Measurements from ENCODE around the gene CORO7.

The CORO7 gene

DNA sequence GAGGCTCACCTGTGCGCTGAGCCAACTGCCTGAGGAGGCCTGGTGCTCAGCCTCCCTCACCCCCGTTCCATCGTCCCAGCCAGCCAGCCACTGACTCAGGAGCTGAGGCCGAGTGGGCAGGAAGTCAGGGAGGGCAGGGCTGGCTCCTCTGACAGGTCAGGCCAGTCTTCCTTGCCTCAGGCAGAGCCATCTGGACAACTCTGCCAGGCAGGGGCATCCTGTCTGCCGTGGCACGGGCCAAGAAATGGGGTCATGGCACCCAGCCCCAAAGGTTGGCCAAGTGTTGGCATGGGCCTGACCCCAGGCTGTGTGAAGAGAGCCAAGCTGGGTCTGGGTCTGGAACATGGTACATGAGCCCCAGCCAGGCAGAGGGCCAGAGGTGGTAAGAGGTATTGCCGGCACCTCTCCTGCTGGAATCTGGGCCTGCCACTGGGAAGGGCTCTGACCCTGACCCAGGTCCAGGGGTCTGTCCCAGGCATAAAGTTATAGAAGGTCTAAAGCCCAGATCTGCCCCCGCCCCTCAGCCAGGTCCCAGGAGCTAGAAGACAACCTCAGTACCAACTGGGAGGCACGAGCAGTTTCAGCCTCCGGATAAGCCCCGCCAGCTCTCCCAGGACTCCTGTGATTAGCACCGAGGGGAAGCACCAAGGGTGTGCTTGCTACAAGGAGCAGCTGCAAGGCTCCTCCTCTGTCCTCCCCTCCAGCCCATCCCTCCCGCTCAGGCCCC, 47.2 kb downstream of the CORO7 start:
- DNase-seq, result no peak

DNA sequence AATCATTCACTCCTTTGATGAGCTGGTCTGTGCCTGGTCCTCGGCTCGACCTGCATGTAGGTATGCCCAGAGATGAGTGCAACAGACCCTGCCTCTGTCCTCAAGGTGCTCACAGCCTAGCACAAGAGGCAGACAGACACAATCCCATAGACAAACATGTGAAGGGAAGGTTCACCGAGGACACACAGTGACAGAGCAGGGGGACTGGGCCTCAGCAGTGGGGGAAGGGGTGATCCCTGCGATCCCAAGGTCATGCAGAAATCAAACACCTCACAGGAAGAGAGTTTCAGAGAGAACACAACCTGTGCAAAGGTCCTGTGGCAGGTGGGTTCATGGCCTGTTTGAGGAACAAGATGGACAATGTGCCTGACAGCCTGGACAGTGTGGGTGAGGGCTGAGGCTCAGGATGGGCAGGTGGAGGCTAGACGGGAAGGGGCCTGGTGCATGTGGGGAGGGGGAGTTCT, 49.0 kb downstream of the CORO7 start:
- no peak for DNase-seq

DNA sequence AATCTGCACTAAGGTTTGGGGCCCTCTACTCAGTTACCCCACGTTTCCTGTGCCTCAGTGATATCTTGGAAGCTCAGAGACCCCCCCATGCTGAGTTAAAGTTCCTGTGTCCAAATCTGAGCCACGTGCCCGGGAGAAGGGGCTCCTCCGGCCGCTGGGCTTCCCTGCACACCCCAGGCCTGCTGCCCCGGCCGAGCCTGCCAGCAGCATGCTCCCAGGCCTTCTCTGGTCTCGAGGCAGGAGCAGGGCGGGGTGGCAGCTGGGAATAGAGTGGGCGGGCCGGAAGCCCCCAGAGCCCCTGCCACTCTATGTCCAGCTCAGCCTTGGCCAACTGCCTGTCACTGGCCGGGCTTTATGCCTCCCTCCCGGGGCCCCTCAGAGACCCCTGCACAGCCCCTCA, 50.4 kb downstream of the CORO7 start:
- DNase-seq, result no peak

DNA sequence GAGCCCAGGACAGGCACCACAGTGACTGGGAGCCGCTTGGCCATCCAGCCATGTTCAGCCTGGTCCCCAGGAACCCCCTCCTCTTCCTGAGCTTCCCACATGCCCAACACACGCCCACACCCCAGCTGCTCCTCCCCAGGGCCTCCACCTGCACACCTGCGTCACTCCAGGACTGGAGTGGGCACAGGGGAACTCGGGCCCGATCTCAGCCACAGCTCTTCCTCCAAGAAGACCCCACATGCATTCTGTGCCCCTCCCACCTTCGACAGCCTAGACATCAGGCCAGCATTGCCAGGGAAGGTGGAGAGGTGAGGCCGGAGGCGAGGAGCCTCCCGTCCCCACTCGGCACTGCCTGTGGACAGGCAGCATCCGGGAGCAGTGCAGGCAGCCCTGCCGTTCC, 50.8 kb downstream of the CORO7 start:
- DNase-seq, result no peak

DNA sequence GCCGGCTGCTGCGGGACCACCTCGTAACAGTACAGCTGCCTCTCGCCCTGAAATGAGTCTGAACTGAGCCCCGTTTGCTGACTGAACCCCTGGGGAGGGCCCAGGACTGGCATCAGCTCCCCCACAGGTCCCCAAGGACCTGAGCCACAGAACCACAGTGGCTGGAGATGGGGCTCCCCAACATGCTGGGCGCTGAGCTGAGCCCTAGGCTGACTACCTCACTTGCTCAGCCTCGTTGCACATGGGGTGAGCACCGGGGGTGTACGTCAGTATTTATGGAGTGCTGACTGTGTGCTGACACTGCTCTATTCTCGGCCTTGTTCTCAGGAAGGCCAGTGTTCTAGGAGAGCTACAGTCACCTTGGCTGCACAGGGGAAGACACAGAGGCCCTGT, 51.4 kb downstream of the CORO7 start:
- DNase-seq, result no peak

DNA sequence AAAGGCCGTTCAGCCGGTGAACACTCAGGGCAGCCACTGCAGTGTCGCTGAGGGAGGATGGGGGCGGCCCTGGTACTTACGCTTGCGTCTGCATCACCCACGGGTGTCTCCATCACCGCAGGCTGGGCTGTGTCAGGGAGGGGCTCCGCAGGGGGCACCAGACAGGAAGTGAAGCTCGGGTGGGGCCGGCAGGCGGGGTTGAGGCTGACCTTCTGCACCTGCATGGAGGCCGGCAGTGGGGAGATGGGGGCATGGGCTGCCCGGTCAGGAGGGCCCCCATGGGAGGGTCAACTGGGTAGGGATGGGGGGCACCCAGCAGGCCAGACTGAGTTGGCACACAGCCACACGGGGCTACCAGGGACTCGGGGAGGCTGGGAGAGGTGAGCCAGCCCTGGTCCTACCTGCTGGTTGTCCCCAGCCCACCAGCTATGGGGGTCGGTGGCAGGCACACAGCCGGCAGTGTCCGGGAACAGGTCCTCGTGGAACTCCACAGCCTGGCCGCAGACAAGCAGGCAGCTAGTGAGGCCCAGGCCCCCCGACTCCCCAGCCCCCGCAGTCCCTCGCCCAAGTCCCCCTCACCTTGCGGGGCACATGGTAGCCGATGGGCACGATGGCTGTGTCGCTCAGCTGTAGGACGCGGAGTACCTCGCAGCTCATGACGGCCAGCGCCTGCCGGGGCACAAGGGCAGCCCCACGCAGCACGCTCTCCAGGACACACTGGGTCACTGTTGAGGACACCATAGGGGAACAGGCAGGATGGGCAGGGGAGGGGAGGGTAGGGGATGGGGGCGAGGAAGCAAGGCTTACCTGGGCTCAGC, 52.0 kb downstream of the CORO7 start:
- DNase-seq, result no peak

DNA sequence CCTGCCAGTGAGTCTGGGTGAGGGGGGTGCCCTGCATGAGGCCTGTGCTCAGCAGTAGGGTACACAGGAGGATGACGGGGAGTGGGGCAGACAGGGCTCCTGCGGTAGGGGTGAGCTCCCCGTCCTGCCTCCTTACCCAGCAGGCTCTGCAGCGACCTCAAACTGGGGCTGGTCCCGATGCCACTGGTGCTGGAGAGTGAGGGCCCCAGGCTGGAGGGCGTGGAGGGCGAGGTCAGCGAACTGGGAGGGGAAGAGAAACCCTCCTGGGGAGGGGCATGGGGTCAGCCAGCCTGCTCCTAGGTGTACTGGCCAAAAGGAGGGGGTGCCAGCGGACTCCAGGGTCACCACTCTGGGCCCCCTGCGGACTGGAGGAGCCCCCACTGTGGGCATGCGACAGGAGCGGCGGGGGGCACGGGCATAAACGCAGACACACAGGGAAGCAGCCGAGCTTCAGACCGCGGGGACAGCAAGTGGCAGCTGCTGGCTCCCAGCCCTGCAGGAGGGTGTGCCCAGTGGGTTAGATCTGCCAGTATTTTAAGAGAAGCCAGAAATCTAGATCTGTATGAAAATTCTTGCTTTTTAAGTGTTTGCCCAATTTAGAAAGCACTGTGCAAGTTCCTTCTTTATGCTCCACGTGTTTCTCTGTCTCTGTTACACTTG, 53.8 kb downstream of the CORO7 start:
- no peak for DNase-seq

DNA sequence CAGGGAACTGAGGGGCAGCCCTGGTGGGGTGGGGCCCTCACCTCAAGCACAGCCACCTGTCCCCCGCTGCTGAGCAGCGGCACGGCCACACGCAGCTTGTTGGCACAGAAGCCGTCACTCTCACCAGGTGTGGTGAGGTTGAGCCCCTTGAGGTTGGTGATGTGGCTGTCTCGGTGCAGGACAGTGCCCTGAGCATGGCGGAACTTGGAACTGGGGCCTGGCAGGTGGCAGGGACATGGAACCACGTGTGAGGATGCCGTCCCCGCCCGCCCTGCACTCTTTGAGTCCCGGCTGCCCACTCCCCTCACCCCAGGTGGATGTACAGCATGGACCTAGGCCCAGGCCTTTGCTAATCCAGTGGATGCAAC, 54.5 kb downstream of the CORO7 start:
- no peak for DNase-seq

DNA sequence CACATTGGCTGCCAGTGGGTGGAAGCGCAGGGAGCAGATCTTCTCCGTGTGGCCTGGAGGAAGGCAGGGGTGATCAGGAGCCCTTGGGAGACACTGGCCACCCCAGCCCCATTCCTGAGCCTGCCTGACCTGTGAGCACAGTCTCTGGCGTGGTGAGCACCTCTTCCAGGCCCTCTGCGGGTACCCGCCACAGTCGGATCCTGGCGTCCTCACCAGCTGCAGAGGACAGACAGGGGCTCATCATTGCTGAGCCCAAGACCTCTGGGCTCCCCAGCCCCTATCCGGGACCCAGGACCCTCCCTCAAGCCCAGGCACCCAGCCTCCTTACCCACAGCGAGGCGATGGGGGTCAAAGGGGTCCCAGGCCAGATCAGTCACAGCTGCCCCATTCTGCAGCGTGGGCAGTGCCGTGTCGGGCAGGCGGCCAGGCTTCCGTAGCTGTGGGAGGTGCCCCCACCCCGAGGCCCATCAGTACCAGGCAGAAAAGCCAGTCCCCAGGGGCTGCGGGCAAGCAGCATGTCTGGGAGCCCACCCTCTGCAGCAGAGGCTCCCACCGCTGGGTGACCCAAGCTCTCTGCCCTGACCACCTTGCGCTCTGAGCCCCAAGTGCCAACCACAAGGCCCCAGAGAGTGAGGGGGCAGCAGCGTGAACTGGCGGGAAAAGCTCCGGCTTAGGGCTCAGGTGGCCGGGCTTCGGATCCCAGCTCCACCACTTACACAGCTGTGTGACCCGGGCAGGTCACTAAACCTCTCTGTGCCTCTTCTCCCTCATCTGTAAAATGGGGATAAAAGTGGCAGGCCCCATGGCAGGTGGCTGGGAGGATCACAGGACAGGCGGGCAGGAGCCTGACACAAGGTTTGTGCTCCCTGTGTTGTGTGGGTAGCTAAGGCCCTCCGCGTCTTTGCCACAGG, 55.1 kb downstream of the CORO7 start:
- DNase-seq, result no peak

DNA sequence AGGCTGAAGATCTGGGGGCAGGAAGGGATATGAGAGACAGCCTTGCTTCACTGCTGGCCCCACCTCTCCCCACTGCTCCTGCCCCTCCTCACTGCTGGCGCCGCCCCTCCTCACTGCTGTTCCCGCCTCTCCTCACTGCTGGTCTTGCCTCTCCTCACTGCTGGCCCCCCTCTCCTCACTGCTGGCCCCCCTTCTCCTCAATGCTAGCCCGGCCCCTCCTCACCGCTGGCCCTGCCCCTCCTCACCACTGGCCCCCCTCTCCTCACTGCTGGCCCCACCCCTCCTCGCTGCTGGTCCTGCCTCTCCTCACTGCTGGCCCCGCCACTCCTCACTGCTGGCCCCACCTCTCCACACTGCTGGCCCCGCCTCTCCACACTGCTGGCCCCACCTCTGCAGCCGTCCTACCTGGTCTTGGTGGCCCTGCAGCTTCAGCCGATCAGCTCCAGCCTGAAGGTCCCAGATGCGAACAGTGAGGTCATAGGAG, 55.8 kb downstream of the CORO7 start:
- DNase-seq, result no peak

DNA sequence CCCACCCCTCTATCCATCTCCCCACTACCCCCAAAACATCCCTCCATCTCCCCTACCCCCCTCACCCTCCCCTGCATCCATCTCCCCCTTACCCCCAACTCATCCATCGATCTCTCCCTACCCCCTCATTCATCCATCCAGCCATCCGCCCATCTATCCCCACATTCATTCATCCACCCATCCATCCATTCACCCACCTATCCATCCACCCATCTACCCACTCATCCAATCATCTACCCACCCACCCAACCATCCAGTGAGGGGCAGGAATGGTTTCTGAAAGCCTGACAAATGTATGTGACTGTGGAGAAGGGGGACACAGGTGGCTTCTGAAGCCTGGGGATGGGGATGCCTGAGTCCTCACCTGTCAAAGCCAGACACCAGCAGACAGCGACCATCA, 56.5 kb downstream of the CORO7 start:
- DNase-seq, result no peak

DNA sequence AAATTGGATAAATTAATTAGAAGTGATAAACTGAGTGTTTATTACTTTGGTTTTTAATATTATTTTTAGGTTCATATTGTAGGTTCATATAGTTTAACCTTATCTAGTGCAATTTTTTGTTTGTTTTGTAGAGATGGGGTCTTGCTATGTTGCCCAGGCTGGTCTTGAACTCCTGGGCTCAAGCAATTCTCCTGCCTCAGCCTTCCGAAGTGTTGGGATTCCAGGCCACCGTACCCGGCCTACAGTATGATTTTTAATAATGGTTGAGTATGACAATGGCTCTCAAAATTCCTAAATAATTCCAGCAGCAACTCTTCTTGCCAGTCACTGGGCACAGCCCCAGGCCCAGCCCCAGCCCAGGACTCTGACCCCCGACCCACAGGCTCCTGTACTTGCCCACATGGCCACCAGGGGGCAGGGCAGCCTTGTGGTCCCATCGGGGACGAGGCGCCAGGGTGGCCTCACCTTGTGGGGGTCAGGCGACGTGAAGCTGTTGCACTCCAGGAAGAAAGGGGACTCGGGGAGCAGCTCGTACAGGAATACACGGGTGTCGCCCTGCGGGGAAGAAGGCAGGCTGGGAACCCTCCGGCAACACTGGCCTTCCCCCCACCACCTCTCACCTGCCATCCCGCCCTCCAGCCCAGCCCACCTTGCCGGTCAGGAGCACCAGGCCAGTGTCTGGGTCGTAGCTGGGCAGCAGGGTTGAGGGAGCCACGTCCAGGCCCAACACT, 57.4 kb downstream of the CORO7 start:
- DNase-seq, result peak; percentile 72

DNA sequence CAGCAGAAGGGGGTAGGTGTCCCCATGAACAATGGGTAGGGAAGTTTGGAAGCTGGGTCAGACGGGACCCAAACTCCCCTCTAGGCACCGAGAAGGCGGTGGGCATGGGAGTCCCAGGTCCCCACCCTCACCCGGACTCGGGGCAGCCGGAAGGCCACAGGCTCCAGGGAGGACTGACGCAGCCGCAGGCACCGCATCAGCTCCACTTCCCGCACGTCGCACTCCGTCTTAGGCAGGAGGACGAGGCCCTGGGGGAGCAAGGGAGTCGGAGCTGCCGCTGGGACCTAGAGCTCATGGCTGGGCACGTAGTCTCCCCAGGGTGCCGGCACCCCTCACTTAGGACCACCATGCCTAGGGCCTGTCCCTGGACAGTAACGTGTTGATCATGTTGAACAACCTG, 58.2 kb downstream of the CORO7 start:
- no peak for DNase-seq

DNA sequence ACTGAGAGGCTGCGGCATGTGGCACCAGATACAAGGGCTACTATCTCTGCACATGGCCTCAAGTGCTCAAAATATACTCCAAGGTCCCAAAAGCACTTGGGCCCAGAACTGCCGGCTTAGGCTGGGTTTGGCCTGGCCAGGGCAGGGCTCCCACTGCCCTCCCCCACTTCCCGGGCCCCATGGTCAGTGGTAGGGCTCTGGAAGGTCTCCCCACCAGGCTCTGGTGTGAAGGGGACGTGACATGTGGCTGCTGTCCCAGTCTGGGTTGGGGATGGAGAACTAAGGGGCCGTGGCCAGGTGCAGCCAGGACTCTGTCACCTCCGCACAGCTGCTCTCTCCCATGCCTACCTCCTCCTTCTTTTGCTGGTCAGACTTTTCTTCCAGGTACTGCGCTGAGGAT, 59.6 kb downstream of the CORO7 start:
- DNase-seq, result no peak

DNA sequence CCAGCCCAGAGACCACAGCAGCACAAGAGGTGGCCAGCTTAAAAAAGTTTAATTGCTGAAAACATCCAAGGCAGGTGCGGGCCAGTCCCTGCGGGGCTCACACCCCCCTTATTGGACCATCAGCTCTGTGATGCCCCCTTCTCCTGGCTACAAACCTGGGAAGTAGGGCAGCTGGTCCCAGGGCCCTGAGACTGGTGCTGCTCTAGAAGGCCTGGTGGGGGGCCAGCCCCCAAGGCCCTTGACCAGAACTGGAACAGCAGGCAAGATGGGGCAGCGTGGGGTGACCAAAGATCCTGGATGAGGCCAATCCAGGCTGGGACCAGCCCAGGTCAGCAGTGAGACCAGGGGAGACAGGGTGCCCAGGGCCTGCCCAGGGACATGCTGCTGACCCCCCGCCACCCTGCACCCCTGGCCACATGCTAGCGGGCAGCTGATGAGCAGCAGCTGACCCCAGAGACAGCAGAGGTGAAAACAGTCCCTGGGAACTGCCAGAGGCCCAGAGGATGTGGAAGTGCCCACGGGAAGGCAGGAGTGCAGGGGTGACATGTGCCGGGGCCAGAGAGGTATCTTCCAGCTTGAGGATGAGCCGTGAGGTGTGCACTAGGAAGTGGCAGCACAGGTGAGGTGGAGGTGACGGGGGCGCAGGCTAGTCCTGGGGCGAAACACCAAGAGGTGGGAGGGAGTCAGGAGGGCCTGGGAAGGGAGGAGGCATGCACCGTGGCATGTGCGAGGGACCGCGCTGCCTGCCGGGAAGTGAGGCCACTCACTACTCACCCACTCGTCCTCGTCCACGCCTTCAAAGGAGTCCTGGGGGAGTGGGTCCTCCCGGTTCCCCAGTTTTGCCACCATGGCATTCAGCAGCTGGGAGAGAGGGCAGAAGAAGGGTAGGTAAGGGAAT, 61.6 kb downstream of the CORO7 start:
- no peak for DNase-seq

DNA sequence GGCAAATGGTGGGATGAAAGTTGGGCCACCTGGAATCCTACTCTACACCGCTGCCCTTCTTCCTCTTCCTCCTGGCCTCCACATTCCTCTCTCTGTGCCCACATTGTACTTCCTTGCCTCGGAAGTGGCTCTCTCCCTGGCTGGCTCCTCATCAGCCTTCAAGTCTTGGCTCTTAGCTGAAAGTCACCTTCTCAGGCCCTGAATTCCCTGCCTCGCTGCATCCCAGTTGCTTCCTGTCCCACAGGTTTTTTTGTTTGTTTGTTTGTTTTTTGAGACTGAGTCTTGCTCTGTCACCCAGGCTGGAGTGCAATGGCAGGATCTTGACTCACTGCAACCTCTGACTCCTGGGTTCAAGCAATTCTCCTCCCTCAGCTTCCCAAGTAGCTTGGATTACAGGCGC, 62.7 kb downstream of the CORO7 start:
- no peak for DNase-seq

DNA sequence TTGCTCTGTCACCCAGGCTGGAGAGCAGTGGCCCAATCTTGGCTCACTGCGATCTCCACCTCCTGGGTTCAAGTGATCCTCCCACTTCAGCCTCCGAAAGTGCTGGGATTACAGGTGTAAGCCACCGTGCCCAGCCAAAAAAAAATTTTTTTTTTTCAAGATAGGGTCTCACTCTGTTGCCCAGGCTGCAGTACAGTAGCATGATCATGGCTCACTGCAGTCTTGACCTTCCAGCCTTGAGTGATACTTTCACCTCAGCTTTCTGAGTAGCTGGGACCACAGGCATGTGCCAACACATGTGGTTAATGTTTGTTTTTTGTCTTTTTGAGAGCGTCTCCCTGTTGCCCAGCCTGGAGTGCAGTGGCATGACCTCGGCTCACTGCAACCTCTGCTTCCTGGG, 63.6 kb downstream of the CORO7 start:
- DNase-seq, result no peak

DNA sequence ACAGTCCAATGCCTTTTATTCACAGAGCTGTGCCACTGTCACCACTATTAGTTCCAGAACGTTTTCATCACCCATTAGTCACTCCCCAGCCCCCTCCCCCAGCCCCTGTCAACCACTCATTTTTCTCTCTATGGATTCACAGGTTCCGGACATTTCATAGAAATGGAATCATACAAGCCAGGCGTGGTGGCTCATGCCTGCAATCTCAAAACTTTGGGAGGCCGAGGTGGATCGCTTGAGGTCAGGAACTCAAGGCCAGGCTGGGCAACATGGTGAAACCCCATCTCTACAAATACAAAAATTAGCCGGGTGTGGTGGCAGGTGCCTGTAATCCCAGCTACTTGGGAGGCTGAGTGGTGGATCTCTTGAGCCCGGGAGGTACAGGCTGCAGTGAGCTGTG, 64.5 kb downstream of the CORO7 start:
- no peak for DNase-seq

DNA sequence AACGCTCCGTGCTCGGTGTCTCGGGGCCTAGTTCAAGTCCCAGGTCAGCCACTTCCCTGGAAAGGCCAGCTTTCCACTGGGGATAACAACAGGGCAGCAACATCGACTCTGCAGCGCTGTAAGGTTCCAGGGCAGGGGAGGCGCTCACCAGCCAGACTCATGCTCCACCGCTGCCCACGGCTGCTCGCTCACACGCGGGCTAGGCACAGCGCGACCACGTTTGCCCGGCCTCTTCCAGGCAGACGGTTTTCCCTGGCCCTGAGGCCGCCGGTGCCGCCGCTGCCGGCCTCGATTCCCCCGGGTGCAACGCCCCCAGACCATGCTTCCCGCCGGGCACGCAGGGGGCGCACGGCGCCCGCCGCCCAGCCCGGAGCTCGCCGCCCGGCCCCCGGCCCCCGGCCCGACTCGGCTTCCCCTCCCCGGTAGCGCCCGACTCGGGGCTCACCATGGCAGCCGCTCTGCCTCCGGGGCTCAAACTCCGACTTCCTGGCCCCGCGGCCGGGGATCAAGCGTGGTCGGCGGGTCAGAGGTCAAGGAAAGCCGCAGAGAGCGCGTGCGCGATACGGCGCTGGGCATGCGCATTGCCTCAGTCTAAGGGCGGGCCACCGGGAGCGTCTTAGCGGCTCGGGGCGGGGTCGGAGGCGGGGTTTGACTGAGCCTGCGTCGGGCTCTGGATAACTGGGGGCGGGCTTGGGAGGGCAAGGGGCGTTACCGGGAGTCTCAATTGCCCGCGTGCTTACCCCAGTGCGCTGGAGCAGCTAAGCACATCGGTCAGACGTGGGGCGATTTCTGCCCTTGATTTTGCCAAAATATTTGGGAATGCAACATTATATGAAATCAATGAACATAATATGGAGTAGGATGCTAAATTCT, 65.4 kb downstream of the CORO7 start, which contains the start of gene PAM16:
Gene PAM16 (minus strand): TSS at position 535 of the 873 bp plus-strand sequence. CDS start 87 bp downstream, at position 448.
- DNase-seq, result peak; percentile 99

DNA sequence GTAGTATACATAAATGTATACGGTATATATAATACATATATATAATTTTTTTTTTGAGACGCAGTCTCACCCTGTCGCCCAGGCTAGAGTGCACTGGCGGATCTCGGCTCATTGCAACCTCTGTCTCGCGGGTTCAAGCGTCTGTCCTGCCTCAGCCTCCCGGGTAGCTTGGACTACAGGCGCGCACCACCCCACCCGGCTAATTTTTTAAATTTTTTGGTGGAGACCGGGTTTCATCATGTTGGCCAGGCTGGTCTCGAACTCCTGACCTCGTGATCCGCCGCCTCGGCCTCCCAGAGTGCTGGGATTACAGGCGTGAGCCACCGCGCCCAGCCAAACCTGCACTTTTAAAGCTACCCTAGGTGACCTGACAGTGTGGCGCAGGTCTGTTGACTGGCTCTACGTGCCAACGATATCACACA, 66.0 kb downstream of the CORO7 start:
- DNase-seq, result no peak

Data from activated CD8-positive, alpha-beta memory T cell treated with anti-CD3 and anti-CD28 coated beads, Interleukin-2, amount 50 U/mL, for 4 hours (primary cell).